Bladder microvascular endothelial cell (primary cell): ENCODE data around the gene R3HDM4. TPM values are rescaled to one million over a fixed set of nuclear protein-coding genes. Genes with fewer than 3 reads are reported as not detected.

ENCODE experiments used
- total RNA-seq: library from RNA; depleted of rRNA; stranded (reverse); fragments of >200 nt; gene quantifications from 2 replicates; pipeline ENCODE4 v1.2.3, GENCODE V29; 2014

Gene R3HDM4
- total RNA-seq: 17.5 and 33.3 TPM in 2 replicates

DNA sequence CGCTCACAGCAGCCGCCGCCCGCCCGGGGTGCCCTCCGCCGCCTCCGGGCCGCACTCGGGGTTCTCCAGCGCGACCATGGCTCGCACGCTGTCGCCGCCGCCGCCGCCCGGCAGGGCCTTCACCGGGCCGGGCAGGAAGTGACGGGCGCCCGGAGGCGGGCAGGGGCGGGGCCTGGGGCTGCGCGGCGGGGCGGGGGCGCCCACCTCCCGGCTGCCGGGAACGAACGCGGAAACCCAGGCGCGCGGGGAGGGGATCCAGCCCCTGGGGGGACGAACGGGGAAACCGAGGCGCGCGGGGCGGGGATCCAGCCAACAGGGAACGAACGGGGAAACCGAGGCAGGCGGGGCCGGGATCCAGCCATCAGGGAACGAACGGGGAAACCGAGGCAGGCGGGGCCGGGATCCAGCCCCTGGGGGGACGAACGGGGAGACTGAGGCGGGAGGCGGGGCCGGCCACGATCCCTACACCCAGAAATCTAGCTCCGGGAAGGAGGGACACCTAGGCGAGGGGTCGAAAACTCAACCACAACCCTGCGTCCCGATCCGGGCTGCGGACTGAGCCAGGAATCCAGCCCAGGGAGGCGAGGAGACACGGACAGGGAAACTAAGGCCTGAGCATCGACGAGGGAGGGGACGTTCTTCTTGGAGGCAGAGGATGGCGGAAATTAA lies at the start of gene R3HDM4:
R3HDM4 (minus strand) TSS at position 140 of the 669 bp plus-strand sequence; CDS start at position 78, 62 bp downstream.

DNA sequence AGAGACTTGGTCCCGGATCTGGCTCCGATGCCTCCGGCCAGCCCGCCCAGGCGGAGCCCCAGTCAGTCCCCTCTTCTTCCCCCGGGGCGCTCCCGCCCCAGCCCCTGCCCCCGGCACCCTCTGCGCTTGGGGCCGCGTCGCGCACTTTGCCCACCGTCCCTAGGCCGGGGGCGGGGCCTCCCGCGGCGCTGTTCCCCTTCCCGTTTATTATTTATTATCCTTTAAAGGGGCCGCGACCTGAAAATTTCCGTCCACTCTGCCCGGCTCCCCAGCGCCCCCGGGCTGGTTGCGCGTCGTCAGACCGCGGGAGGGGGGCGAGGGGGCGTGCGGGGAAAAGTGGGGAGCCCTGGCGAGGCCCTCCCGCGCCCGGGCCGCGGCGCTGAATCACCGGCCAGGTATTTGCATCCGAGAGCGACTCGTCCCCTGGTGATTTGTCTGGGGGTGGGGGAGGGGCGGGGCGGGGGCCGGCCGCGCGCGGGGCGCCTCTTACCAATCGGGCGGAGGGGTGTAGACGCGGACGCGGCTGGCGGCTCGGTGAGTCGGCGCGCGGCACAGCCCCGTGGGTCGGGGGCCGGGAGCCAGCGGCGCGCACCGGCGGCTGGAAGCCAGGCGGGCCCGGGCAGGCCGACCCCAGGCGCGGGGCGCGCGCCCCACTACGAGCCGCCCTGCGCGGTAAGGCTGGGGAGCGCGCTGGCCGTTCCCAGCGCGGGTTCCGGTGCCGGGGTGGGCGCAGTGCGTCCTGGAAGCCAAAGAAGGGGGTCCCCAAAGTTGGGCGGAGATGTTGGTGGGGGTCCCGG lies 12.7 kb upstream of the R3HDM4 start, which contains the start of gene ARID3A:
ARID3A (plus strand) TSS at position 510 of the 797 bp plus-strand sequence. CDS start 3,494 bp downstream, outside the sequence.

DNA sequence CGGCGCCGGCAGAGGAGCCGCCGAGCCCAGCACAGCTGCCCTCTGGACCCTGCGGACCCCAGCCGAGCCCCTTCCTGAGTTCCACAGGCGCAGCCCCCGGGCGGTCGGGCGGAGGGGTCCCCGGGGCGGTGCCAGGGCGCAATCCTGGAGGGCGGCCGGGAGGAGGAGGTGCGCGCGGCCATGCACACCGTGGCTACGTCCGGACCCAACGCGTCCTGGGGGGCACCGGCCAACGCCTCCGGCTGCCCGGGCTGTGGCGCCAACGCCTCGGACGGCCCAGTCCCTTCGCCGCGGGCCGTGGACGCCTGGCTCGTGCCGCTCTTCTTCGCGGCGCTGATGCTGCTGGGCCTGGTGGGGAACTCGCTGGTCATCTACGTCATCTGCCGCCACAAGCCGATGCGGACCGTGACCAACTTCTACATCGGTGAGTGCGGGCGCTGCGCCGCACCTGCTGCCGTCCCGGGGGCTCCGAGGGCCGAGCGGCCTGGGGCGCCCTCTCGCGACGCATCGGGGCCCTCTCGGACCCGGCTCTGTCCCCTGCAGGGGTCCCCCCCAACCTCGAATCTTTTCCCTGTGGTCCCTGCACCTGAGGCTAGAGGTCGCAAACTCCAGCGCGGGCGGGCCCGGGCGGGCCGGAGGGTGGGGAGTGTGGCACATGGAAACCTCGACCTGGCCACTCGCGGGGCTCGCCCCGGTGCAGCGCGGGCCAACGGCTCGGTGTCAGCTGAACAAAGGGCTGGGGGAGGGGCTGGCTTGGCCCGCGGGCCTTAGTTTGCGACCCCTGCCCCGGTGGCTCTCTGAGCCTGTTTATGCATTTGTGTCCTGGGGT lies 4.5 kb upstream of the R3HDM4 start, which contains the start of gene KISS1R:
KISS1R (plus strand) TSS at position 11 of the 829 bp plus-strand sequence; CDS start at position 181, 170 bp downstream.

DNA sequence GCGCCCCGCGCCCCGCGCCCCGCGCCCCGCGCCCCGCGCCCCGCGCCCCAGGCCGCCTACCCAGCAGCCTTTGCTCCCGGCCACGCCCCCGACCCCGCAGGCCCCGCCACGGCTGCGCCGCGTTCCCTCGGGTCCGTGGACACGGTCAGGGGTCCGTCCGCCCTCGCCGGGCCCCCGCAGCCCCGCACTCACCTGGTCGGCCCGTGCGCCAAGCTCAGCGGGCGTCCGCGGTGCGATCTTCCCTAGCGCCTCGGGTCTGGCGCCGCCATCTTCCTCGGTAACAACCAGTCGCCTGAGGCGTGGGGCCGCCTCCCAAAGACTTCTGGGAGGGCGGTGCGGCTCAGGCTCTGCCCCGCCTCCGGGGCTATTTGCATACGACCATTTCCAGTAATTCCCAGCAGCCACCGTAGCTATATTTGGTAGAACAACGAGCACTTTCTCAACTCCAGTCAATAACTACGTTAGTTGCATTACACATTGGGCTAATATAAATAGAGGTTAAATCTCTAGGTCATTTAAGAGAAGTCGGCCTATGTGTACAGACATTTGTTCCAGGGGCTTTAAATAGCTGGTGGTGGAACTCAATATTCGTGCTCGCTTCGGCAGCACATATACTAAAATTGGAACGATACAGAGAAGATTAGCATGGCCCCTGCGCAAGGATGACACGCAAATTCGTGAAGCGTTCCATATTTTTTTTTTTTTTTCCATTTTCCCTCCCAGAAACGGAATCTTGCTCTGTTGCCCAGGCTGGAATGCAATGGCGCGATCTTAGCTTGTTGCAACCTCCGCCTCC lies 19.9 kb downstream of the R3HDM4 start, which contains the start of the genes MED16 and RNU6-9:
MED16 (minus strand) TSS at position 294 of the 796 bp plus-strand sequence. CDS start 2,056 bp downstream, outside the sequence.
RNU6-9 (plus strand) TSS at position 591 of the 796 bp plus-strand sequence.

DNA sequence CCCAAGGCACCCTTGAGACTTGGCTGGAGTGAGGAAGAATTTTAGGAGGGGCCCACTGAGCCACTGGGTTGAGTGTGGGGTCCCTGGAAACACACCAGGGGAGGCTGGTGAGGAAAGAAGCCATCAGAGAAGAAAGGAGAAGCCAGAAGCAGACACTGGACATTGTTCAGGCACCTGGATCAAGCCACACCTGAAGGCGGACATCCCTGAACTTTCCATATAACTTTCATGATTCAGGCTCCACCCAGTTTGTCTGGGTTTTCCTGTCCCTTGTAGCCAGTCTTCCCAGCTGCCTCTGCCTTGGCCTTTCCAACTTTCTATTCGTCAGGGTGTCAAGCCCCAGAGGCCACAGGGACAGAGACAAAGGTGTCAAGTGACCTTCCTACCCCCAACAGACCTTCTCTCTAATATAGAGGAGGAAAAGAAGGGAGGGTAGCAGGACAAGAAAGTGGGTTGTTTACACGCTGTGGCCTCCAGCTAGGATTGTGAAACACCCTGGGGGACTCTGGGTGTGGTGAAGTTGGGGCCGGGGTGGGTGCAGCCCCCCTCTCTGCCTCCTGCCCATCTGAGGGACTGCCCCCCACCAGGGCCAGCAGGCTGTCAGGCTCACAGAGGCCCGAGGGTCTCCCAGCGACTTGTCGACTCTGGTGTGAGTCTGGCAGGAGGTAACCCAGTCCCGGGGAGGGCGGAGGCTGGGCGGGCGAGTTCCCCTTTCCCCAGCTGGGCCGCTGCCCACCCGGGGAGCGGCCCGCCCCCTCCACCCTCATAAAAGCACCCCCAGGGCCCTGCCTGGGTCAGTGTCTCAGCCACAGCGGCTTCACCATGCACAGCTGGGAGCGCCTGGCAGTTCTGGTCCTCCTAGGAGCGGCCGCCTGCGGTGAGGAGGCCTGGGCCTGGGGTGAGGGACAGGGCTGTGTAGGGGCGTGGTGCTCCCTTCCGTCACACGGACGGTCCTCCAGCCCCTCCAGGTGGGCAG lies 53.9 kb downstream of the R3HDM4 start, which contains the start of gene CFD:
CFD (plus strand) TSS at position 797 of the 976 bp plus-strand sequence; CDS start at position 823, 26 bp downstream.

DNA sequence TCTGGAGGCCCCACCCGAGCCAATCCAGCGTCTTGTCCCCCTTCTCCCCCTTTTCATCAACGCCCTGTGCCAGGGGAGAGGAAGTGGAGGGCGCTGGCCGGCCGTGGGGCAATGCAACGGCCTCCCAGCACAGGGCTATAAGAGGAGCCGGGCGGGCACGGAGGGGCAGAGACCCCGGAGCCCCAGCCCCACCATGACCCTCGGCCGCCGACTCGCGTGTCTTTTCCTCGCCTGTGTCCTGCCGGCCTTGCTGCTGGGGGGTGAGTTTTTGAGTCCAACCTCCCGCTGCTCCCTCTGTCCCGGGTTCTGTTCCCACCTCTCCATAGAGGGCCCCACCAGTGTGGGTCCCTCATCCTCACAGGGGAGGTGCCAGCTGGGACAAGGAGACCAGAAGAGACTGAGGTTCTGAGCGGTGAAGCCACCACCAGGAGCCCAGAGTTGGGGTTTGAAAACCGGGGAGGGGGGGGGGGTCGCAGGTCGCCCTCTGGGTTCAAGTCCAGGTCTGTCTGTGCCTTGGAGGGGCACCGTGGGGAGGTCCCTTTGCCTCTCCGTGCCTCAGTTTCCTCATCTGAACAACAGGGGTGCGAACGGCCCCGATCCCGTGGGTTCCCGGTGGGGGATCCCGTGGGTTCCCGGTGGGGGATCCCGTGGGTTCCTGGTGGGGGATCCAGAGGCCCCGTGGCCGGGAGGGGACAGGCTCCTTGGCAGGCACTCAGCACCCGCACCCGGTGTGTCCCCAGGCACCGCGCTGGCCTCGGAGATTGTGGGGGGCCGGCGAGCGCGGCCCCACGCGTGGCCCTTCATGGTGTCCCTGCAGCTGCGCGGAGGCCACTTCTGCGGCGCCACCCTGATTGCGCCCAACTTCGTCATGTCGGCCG lies 60.6 kb downstream of the R3HDM4 start, which contains the start of gene ELANE:
ELANE (plus strand) TSS at position 168 of the 878 bp plus-strand sequence; CDS start at position 194, 26 bp downstream.

Other genes with a start within 250 kb of the R3HDM4 start
- gene FSTL3, start 236.8 kb downstream of the R3HDM4 start, total RNA-seq: 4.5 and 13.2 TPM in 2 replicates
- 0.16 TPM in 1 of 2 replicates, not detected in the other for gene PRSS57, start 217.8 kb downstream of the R3HDM4 start, total RNA-seq
- 13.6 and 65.8 TPM in 2 replicates for gene PALM, start 204.3 kb downstream of the R3HDM4 start, total RNA-seq
- gene MISP, start 162.1 kb downstream of the R3HDM4 start, total RNA-seq: not detected in 2 replicates
- gene PTBP1, start 115.8 kb downstream of the R3HDM4 start, total RNA-seq: 107 and 233 TPM in 2 replicates
- 0.13 and 0.16 TPM in 2 replicates for gene PLPPR3, start 91.3 kb downstream of the R3HDM4 start, total RNA-seq
- not detected in 2 replicates for gene AZU1, start 85.4 kb downstream of the R3HDM4 start, total RNA-seq
- gene PRTN3, start 72.2 kb downstream of the R3HDM4 start, total RNA-seq: not detected in 2 replicates
- gene ELANE, start 60.9 kb downstream of the R3HDM4 start, total RNA-seq: not detected in 2 replicates
- 1.5 and 1.8 TPM in 2 replicates for gene CFD, start 53.6 kb downstream of the R3HDM4 start, total RNA-seq
- gene MED16, start 20.0 kb downstream of the R3HDM4 start, total RNA-seq: 18.3 and 54.2 TPM in 2 replicates
- not detected in 2 replicates for gene RNU6-9, start 19.7 kb downstream of the R3HDM4 start, total RNA-seq
- gene KISS1R, start 4.1 kb upstream of the R3HDM4 start, total RNA-seq: not detected in 2 replicates
- 9.2 and 16.4 TPM in 2 replicates for gene ARID3A, start 12.8 kb upstream of the R3HDM4 start, total RNA-seq
- gene WDR18, start 71.1 kb upstream of the R3HDM4 start, total RNA-seq: 72.4 and 77.4 TPM in 2 replicates
- gene GRIN3B, start 87.2 kb upstream of the R3HDM4 start, total RNA-seq: 0.50 and 0.97 TPM in 2 replicates
- gene TMEM259, start 107.9 kb upstream of the R3HDM4 start, total RNA-seq: 37.9 and 71.6 TPM in 2 replicates
- gene RNU6-2, start 108.3 kb upstream of the R3HDM4 start, total RNA-seq: not detected in 2 replicates
- gene CNN2, start 113.4 kb upstream of the R3HDM4 start, total RNA-seq: 120 and 249 TPM in 2 replicates
- 6.2 and 7.8 TPM in 2 replicates for gene ABCA7, start 126.9 kb upstream of the R3HDM4 start, total RNA-seq
- gene ARHGAP45, start 153.9 kb upstream of the R3HDM4 start, total RNA-seq: 50.0 and 78.8 TPM in 2 replicates
- gene POLR2E, start 182.2 kb upstream of the R3HDM4 start, total RNA-seq: 70.6 and 138 TPM in 2 replicates
- 397 and 445 TPM in 2 replicates for gene GPX4, start 190.8 kb upstream of the R3HDM4 start, total RNA-seq